Coronary artery (tissue), 2 donors: ENCODE data around the gene BOD1.

Experiments used
- DNase-seq: peaks from one replicate; pipeline ENCODE4 v3.0.0-alpha.2; 2017; ENCODE audit warnings: low spot score
- H3K27ac ChIP-seq, 2 donors: fragments of 200-600 bp; sonication (generic); one replicate each; pipeline ENCODE4 v1.5.1; 2016 to 2019
- H3K4me3 ChIP-seq: fragments of 200-600 bp; sonication (generic); 2 replicates; pipeline ENCODE4 v1.5.1; 2016; ENCODE audit warnings: mild to moderate bottlenecking, moderate library complexity
- TF ChIP-seq, protein P1 (sequence below): fragments of 200-600 bp; sonication (generic); IDR thresholded peaks from one replicate; pipeline ENCODE4 v1.5.1; 2019; ENCODE audit warnings: antibody characterized with exemption

The BOD1 gene

DNA sequence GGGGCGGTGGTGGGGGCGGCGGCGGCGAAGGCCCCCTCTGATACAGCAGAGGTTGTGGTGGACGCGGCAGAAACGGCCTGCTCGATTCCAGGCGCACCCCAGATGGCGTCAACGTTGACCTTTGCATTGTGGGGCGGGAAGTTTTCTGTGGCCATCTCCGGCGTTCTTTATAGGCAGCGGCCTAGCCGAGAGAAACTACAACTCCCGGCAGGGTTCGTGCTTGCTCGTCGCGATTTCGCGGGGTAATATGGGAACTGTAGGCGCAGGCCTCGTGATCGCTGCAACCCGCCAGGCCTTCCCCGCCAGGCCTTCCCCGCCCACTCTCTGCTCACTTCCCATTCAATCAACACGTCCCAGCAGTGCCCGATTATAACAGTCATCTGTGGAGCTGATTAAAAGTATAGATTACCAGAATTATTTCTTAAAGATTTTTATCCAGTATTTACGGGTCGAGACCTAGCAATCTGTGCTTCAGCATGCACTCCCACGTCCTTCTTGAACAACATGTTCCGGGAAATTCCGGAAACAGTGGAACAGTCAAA is at the start of gene BOD1:
Gene BOD1 (minus strand): TSS at position 74 of the 542 bp plus-strand sequence. CDS start 214 bp downstream, outside the sequence.
- TF ChIP-seq, protein P1, sequence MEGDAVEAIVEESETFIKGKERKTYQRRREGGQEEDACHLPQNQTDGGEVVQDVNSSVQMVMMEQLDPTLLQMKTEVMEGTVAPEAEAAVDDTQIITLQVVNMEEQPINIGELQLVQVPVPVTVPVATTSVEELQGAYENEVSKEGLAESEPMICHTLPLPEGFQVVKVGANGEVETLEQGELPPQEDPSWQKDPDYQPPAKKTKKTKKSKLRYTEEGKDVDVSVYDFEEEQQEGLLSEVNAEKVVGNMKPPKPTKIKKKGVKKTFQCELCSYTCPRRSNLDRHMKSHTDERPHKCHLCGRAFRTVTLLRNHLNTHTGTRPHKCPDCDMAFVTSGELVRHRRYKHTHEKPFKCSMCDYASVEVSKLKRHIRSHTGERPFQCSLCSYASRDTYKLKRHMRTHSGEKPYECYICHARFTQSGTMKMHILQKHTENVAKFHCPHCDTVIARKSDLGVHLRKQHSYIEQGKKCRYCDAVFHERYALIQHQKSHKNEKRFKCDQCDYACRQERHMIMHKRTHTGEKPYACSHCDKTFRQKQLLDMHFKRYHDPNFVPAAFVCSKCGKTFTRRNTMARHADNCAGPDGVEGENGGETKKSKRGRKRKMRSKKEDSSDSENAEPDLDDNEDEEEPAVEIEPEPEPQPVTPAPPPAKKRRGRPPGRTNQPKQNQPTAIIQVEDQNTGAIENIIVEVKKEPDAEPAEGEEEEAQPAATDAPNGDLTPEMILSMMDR, result no peak

DNA sequence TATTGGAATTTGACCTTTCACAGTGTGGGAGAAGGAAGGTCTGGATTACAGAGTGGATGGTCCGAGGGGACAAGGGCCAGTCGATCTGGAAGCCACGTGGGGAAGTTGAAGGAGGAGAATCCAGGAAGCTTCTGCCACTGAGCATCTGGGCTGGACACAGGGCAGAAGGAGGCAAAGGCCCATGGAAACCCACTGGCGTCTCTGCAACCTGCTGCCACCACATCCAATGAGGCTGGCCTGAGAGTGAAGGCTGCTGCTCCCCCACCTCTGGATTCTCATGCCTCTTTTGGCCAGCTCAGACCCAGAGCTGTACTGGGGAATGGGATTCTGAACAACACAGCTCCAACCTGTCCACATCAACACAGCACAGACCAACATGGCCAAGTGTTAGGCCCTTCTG is 48.9 kb upstream of the BOD1 start:
- no peak overlapping the region for H3K27ac ChIP-seq
- no peak for DNase-seq
- TF ChIP-seq, protein P1, result no peak
- no peak overlapping the region for H3K4me3 ChIP-seq

More for the DNA sequence above, at the start of gene BOD1:
- Histone ChIP-seq H3K4me3 (peak within 1 kb of the TSS; percentile 84), H3K27ac (peak within 1 kb of the TSS; percentile 90 to 98)
- peak; percentile 98 for DNase-seq

DNA sequence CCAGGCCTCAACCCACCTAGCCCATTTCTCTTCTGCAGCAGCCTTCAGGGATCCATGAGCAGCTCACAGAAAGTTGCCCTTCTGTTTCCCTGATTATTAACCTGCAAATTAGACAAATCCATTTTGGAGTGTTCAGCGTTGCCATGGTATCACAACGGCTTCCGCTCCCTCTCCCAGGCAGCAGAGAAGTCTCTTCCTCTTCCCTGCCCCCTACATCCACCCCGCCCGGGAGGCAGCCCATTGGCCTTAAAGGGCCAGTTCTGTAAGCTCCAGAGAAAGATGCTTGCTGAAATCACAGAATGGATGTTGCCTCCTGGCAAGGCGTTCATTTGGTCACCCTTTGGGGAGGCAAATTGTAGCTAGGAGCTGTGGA is 47.7 kb upstream of the BOD1 start:
- Histone ChIP-seq H3K27ac (no peak overlapping the region), H3K4me3 (no peak overlapping the region)
- TF ChIP-seq, protein P1, result no peak
- no peak for DNase-seq

DNA sequence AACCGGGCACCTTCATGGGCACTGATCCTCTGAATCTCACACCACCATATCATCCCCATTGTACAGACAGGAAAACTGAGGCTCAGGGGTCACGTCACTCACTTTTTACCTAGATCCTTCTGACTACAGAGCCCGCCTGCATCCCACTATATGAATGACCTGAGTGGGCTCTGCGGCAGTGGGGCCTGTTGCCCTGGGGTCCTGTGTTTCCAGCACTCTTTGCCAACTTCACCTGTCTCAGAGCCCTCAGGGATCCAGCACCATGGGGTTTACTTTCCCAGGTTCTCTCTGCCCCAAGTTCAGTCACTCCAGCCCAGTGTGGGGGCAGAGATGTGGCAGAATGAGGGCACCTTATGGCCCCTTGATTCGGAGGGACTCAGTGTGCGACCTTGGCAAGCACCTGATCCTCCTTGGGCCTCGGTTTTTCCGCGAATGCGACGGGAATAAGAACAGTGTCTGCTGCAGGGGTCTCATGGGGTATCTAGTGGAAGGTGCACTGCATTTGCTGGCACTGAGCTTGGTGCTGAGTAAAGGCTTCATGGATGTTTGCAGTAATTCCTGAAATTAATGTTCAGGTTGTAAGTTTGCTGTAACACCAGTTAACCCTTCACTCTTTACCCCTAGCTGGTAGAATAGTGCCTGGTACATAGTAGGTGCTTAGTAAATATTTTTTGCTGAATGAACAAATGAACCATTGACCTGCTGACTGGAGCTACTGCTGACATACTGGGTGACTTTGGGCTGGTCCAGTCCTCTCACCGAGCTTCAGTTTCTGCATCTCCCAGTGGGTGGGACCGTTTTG is 47.1 kb upstream of the BOD1 start:
- Histone ChIP-seq H3K27ac (no peak overlapping the region), H3K4me3 (no peak overlapping the region)
- DNase-seq, result no peak
- TF ChIP-seq, protein P1, result no peak

DNA sequence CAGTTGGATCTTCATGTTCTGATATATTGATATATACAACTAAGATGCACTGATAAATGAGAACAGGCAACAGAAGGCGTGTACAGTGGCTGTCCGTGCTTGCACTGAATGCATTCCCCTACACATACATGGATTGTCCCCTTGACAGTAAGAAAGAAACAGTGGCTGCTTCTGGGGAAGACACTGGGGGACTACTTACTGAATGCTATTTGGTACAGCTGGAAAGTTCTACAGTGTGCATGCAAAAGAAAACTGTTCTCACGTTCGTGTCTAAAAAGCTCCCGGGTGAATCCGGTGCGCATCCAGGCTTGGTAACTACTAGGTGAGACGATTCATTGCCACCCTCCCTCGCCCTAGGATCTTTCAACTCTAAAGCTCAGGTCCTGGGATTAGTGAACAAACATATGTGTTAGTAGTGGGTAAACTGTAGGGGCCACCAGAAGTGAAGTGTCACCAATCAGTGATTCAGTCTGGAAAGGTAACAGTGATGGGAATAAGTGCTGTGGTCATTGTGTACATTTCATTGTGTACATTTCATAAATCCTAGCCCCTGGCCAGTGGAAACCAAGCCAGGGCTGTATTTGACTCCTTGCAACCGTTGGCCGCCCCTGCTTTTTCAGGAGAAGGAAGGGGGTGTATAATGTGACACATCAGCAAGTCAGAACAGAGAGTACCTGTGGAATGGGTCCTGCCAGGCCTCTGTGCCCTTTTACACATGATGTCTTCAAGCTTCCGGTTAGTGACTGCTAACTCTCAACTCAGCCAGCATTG is 46.3 kb upstream of the BOD1 start:
- TF ChIP-seq, protein P1, result no peak
- no peak for DNase-seq
- Histone ChIP-seq H3K4me3 (no peak overlapping the region), H3K27ac (no peak overlapping the region)

DNA sequence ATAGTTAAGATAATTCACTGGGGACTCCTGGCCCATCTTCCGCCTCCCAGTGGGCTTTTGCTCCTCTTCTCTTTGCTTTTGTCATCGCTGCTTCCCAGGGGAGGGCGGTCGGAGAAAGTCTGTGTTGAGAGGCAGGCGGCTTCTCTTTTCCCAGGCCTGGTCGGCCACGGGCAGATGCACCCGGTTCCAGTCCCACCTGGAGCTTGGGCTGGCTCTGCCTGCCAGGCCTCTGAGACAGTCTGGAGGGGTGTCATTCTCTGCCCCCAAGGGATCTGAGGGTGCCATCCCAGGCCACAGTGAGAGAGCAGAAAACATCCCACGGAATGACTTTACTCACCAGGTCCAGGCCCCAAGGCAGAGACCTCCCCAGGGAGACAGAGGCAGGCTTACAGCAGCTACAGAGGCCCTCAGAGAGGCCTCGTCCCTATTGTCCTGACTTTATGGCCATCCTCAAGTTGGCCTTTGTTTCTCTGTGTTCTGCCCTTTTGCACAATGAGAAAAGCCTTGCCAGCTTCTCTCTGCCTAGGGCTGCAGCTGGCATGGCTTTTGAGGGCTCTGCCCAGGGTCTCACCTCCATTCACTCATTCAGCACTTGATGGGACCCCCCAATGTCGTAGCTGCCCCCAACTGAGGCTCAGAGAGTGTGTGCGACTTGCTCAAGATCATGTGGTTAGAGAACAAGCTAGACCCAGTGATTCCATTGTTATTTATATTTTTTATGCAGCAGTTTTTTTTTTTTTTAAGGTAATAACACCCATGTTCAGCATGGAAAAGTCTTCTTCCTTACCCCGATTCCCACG is 44.2 kb upstream of the BOD1 start:
- H3K27ac ChIP-seq, result no peak overlapping the region
- DNase-seq, result no peak
- H3K4me3 ChIP-seq, result no peak overlapping the region
- TF ChIP-seq, protein P1, result no peak
